SK-N-SH (cell line): ENCODE measurements around the gene ZMYND8.

ENCODE experiments used
- CHD2 ChIP-seq: fragments of 150-350 bp; IDR thresholded peaks from 2 replicates; pipeline ENCODE4 v1.6.1; 2018; ENCODE audit warnings: low read length; ENCODE audit not compliant: partially characterized antibody
- CTCF ChIP-seq: fragments of 200-600 bp; sonication (generic); IDR thresholded peaks from 2 replicates; pipeline ENCODE4 v1.6.1; 2017; ENCODE audit warnings: antibody characterized with exemption, mild to moderate bottlenecking, moderate library complexity
- JUND ChIP-seq: IDR thresholded peaks from 2 replicates; pipeline ENCODE4 v1.4.0; 2012
- MXI1 ChIP-seq: IDR thresholded peaks from 2 replicates; pipeline ENCODE4 v1.6.1; 2012; ENCODE audit warnings: mild to moderate bottlenecking, low read depth, low read length, improper control_type of control experiment
- NFIC ChIP-seq: IDR thresholded peaks from 2 replicates; pipeline ENCODE4 v1.4.0; 2012; ENCODE audit warnings: borderline replicate concordance
- POLR2AphosphoS5 ChIP-seq: IDR thresholded peaks from 2 replicates; pipeline ENCODE4 v1.6.1; 2012; ENCODE audit warnings: low read depth, low read length
- RAD21 ChIP-seq: IDR thresholded peaks from 2 replicates; pipeline ENCODE4 v1.6.1; 2012; ENCODE audit warnings: mild to moderate bottlenecking, low read length
- RCOR1 ChIP-seq: fragments of 150-350 bp; IDR thresholded peaks from 2 replicates; pipeline ENCODE4 v1.6.1; 2017; ENCODE audit warnings: antibody characterized with exemption, low read length
- RFX5 ChIP-seq: IDR thresholded peaks from 2 replicates; pipeline ENCODE4 v1.6.1; 2012; ENCODE audit warnings: mild to moderate bottlenecking, improper control_type of control experiment, low read length
- TEAD4 ChIP-seq: IDR thresholded peaks from 2 replicates; pipeline ENCODE4 v1.4.0; 2012; ENCODE audit warnings: mild to moderate bottlenecking, borderline replicate concordance; ENCODE audit not compliant: insufficient read depth
- TF ChIP-seq, protein P1 (sequence below): IDR thresholded peaks from 2 replicates; pipeline ENCODE4 v1.4.0; 2012; ENCODE audit warnings: low read depth
- TF ChIP-seq, protein P2 (sequence below): fragments of 150-350 bp; IDR thresholded peaks from 2 replicates; pipeline ENCODE4 v1.6.1; 2017; ENCODE audit warnings: antibody characterized with exemption, low read length, low read depth, borderline replicate concordance

GRCh38 chr20:47224857-47225256 is 131.6 kb downstream of the ZMYND8 start:
- TF ChIP-seq CTCF (no peak), NFIC (no peak), CHD2 (no peak), RCOR1 (no peak), JUND (no peak), TEAD4 (no peak), RFX5 (no peak), MXI1 (no peak), RAD21 (no peak), POLR2AphosphoS5 (no peak)
- TF ChIP-seq, protein P1, sequence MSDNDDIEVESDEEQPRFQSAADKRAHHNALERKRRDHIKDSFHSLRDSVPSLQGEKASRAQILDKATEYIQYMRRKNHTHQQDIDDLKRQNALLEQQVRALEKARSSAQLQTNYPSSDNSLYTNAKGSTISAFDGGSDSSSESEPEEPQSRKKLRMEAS = no peak
- TF ChIP-seq, protein P2, sequence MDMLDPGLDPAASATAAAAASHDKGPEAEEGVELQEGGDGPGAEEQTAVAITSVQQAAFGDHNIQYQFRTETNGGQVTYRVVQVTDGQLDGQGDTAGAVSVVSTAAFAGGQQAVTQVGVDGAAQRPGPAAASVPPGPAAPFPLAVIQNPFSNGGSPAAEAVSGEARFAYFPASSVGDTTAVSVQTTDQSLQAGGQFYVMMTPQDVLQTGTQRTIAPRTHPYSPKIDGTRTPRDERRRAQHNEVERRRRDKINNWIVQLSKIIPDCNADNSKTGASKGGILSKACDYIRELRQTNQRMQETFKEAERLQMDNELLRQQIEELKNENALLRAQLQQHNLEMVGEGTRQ = no peak
